ENCODE measurements around the gene SCEL.

The SCEL gene

GRCh38 chr13:77678691-77679235 lies 143.3 kb downstream of the SCEL start:
- DNase-seq, result no peak

GRCh38 chr13:77687799-77688198 lies 152.3 kb downstream of the SCEL start:
- DNase-seq, result no peak

DNA sequence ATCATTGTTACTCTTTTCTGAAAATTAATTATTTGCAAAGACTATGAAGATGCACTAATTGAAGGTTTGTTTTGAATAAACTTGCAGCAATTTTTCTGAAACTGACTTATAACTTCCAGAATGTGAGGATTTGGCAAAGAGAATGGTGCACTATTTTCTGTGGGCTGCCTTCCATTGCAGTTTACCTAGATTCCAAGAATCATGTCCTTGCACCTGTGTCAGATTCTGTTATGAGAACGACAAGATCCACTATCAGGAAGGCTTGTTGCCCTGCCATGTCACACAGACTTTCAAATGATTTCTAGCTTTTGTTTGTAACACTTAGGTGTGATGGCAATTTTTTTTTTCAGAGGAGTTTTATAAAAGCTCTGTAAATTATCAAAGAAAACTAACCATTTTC lies 156.4 kb downstream of the SCEL start:
- no peak for DNase-seq

DNA sequence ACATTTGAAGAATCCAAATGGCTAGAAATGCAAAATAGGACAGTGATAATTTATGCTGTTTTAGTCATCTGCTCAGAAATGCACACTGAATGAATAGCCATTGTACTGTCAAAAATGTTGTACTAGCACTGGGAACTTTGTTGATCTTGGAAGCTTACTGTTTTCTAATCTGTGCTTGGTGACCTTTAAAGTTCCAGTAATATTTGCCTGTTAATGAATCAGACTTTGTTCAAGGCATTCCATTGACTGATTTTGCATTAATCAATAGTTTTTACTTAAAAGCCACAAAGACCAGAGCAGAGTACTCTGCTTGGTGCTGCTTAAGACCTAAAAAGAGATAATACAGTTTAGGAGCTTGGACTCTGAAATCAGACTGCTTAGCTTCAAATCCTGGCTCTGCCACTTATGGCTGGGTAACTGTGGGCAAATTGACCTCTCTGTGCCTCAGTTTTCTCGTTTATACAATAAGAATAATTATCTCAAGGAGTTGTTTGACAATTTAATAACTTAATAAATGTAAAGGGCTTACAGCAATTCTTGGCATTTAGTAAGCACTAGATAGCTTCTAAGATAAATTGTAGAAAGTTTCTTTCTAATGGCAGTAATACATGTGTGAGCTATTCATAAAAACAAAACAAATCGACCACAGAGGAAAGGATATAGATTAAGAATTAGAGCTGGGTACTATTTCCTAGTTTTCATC lies 157.4 kb downstream of the SCEL start:
- no peak for DNase-seq

- no peak for DNase-seq
Observed at GRCh38 chr13:77693449-77693940, 158.0 kb downstream of the SCEL start.
